ENCODE measurements around the gene MYO5B.
"Not testable (repeated sequence)": the region's sequence is repeated elsewhere in the genome, so short reads cannot be mapped to it uniquely, and the experiment has no call there.

- TF ChIP-seq CTCF (conservative IDR thresholded peaks at IDR 0.05); ZFX (IDR thresholded peaks at IDR 0.05): not testable (repeated sequence)
These were observed 411.3 kb downstream of the MYO5B start for GRCh38 chr18:49783631-49784030.
